HG03196 (cell line): ENCODE data around the gene ETNK2.

ENCODE experiments used
- ATAC-seq: cut with Tn5 transposase; IDR thresholded peaks from one replicate; pipeline ENCODE4 v1.9.1; 2021; ENCODE audit not compliant: unreplicated experiment

The ETNK2 gene

GRCh38 chr1:204083491-204083890 is 68.4 kb downstream of the ETNK2 start:
- ATAC-seq: no peak

GRCh38 chr1:204081791-204082513 is 69.9 kb downstream of the ETNK2 start:
- ATAC-seq: no peak

GRCh38 chr1:204081164-204081790 is 70.6 kb downstream of the ETNK2 start:
- no peak for ATAC-seq
